ENCODE measurements around the gene TSPAN9. TPM values are rescaled to one million over a fixed set of nuclear protein-coding genes. Genes with fewer than 3 reads are reported as not detected.

TSPAN9 gene
- total and polyA plus RNA-seq, 2 experiments from 2014 or later: 6.0 to 31.5 TPM

GRCh38 chr12:3038926-3039510, 38.2 kb upstream of the TSPAN9 start:
- Histone ChIP-seq H3K27ac (ENCODE audit: low read depth) (no peak overlapping the region), H2AFZ (no peak overlapping the region), H3K79me2 (replicated peaks; ENCODE audit: insufficient read depth) (no peaks in the 10 kb centered on the region), H3K4me2 (no peak overlapping the region), H4K20me1 (replicated peaks; ENCODE audit: insufficient read depth) (peaks cover 20% of the 10 kb centered on the region), H3K9me2 (ENCODE audit: insufficient read depth) (no peaks in the 10 kb centered on the region), H3K4me1 (ENCODE audit: insufficient read depth) (no peaks in the 10 kb centered on the region; the same call in 1 of the 2 replicates), H3F3A (replicated peaks; ENCODE audit: low read depth) (peaks cover 21% of the 10 kb centered on the region; the same call in 1 of the 2 replicates), H3K36me3 (ENCODE audit: insufficient read depth) (peaks cover 30% of the 10 kb centered on the region), H3K27me3 (ENCODE audit: insufficient read depth) (no peaks in the 10 kb centered on the region), H3K4me3 (no peak overlapping the region)
- DNase-seq (ENCODE audit: low spot score): no peak
- H3K4me3 Mint-ChIP-seq: no peak overlapping the region
- ATAC-seq: no peak
- peaks cover 15% of the 10 kb centered on the region for H3K4me1 Mint-ChIP-seq
- no peaks in the 10 kb centered on the region for H3K9me3 Mint-ChIP-seq
- peaks cover 60% of the 10 kb centered on the region for H3K36me3 Mint-ChIP-seq (ENCODE audit: low read depth)
- TF ChIP-seq STAT1 (IDR thresholded peaks at IDR 0.05; ENCODE audit: unreplicated experiment) (no peak), NANOG (IDR thresholded peaks at IDR 0.05; ENCODE audit: borderline replicate concordance) (no peak), EZH2 (IDR thresholded peaks at IDR 0.05; ENCODE audit: low read depth, unreplicated experiment) (no peak), REST (IDR thresholded peaks at IDR 0.05; ENCODE audit: unreplicated experiment) (no peak), ZNF462 (CRISPR knock-in tag; IDR thresholded peaks at IDR 0.05) (no peak), EZH2phosphoT487 (IDR thresholded peaks at IDR 0.05; ENCODE audit: unreplicated experiment) (no peak), CTCF (conservative IDR thresholded peaks at IDR 0.05; ENCODE audit: low read depth in 2 of 2) (no peak), ETS1 (IDR thresholded peaks at IDR 0.05) (no peak)
- H3K27me3 Mint-ChIP-seq (ENCODE audit: insufficient read depth, low read depth, poor library complexity): peaks cover 20% of the 10 kb centered on the region
- no peak overlapping the region for H3K27ac Mint-ChIP-seq
